UCSD-AML1 (cell line): ENCODE data around the gene METTL9.
"Not testable (repeated sequence)": the region's sequence is repeated elsewhere in the genome, so short reads cannot be mapped to it uniquely, and the experiment has no call there.

Experiments used
- DNase-seq: peaks from one replicate; lab custom pipeline; 2025; ENCODE audit not compliant: unreplicated experiment; lab: John Stamatoyannopoulos, UW

METTL9 gene

DNA sequence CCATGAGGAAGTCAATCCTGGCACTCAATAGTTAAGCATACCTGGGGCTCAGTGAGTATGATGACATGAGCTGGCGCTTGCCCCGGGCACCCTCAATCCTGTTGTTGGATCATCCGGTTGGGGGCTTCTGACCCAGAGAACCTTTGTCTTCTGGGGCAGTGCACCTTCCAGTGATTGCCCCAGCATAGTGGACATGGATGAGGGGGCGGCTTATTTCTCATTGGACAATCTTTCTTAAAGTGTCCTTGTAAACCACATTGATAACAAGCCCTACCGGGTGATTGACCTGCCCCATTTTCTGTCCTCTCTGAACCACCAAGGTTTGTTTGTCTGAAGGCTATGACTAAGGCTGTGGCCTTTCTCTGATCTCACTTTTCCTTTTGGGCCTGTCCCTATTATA, 34.8 kb downstream of the METTL9 start:
- DNase-seq = no peak

DNA sequence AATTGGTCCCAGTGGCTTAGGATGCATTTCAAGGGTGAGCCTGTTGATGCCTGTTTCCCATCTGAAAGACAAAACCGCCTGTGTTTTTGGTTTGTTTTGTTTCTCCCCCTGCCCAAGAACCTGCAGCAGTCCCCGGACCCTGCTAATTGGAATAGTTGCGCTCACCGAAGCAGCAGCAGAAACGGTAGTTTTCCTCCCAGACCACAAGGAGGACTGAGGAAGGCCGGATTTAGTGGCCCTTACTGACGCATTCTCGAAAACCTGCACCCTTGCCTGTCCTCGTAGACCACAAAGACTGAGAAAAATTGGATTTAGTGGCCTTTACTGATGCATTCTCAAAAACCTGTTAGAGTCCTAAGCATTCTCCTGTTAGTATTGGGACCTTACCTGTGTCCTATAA, 36.3 kb downstream of the METTL9 start:
- not testable (repeated sequence) for DNase-seq

DNA sequence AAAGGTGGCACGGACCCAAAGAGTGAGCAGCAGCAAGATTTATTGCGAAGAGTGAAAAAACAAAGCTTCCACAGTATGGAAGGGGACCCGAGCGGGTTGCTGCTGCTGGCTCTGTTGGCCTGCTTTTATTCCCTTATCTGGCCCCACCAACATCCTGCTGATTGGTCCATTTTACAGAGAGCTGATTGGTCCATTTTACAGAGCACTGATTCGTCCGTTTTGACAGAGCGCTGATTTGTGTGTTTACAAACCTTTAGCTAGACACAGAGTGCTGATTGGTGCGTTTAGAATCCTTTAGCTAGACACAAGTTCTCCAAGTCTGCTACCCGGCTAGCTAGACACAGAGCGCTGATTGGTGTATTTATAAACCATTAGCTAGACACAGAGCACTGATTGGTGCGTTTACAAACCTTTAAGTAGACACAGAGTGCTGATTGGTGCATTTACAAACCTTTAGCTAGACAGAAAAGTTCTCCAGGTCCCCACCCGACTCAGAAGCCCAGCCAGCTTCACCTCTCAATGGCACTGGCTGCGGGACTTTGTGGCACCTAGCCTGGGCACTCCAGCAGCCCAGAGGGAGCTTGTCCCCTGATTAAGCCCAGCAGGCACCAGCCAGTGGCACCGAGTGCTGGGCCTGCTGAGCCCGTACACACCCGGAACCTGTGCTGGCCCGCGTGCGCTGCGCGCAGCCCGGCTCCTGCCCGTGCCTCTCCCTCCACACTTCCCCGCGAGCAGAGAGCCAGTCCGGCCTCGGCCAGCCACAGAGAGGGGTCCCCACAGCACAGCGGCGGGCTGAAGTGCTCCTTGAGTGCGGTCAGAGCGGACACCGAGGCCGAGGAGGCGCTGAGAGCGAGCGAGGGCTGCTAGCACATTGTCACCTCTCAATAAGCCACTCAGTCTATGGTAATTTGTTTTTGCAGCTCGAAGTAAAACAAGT, 37.9 kb downstream of the METTL9 start:
- DNase-seq = no peak

DNA sequence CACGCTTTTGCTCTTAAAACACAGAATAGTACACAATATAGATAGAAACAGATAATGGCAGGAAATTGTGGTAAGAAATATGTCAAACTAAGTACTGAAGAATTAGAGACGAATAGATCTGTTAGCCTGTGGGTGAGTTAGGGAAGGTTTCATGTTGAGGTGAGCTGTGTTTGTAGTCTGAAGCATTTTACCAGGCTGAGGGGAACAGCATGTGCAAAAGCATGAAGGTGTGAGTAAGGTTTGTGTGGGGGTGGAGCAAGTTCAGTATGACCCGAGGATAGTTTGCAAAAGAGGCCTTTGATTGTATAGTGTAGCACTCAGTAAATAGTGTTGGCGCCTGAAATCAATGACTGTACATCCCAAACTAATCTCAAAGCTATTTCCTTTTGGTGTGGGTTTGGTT, 39.2 kb downstream of the METTL9 start:
- no peak for DNase-seq

DNA sequence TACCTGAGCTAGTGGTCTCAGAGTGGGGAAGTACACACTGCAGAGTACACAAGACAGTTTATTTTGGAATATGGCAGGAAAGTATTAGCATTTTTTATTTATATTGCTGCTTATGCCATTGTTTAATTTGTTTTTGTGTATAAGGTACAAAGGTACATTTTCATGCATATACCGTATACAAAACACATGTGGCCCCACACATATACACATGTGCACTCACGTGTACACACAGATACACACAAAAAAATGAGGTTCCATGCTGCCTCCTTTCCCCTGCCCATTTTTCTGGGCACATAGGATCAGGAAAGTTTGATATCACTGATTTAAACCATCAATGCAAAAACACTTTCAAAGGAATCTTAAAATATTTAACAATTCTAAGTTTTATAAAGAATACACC, 40.1 kb downstream of the METTL9 start:
- no peak for DNase-seq

DNA sequence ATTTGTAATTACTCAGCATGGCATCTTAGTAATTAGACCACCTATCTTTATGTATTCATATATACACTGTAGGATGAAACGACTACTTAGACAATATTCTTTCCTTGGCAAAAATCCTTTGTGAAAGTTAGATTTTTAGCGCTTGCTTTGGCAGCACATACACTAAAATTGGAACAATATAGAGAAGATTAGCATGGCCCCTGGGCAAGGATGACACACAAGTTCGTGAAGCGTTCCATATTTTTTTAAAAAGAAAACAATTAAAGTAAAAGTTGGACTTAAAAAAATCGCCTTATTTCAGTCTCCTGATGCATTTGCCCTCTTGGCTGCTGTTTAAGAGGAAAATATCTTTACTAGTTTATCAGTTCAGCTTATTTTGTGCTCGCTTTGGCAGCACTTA, 42.5 kb downstream of the METTL9 start:
- DNase-seq = no peak

- no peak for DNase-seq
These were observed 43.5 kb downstream of the METTL9 start for GRCh38 chr16:21642861-21643260.

GRCh38 chr16:21643785-21644184, 44.4 kb downstream of the METTL9 start:
- no peak for DNase-seq

GRCh38 chr16:21644674-21645073, 45.3 kb downstream of the METTL9 start:
- no peak for DNase-seq

GRCh38 chr16:21645261-21645721, 45.9 kb downstream of the METTL9 start:
- no peak for DNase-seq

GRCh38 chr16:21646091-21646490, 46.7 kb downstream of the METTL9 start:
- no peak for DNase-seq

DNA sequence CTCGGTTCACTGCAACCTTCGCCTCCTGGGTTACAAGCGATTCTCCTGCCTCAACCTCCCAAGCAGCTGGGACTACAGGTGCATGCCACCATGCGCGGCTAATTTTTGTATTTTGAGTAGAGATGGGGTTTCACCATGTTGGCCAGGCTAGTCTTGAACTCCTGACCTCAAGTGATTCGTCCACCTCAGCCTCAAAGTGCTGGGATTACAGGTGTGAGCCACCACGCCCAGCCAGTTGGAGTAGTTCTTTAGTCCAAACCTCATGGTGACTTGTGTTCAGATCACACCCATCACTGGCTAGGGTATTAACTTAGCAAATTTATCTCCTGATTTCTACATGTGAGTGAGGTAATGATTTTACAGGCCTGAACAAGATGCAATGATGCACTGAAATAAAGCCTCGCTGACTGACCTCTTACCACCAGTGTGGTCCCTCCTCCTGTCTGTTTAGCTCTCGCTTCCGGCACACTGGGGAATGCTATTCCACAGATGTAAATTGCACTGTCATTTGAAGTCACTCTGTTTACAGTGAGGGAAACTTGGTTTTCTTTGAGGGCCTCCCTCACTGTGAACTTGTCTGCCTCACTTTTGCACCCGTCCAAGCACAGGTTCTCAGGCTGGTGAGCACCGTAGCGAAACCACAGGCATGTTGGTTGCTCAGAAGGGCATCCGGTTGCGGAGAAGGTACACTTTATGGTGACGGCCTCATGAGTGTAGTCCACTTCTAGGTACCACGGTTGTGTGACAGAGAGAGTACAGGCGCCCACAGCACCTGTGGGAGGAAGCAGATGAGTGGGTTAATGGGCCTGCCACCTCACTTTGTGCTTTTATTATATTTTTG, 47.6 kb downstream of the METTL9 start:
- no peak for DNase-seq

DNA sequence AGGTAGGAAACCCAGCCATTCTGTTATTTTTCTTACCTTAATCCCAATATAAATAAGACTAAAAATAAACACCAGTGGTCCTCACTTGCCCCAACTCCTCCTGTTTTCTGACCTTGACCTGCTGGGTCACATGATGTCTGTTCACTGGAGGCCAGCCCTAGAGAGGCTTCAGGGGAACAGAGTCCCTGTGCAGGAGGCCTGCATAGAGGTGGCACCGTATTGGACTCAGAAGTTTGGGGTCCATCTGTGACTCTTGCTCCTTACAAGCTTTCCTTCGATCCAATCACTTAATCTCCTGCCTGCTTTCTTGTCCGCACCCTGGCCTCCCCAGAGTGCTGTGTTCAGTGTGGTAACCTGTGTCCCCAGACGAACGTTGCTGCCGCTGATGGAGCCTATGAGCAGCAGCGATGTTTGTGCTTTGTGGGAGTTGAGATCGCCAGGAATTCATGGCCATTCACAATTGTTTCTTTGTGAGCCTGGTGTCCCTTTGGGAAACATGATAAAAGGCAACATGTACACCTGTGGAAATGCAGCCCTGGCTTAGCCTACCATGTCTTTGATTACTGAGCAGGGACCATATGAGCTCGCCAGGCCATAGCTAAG, 48.3 kb downstream of the METTL9 start:
- DNase-seq = no peak

GRCh38 chr16:21649826-21650406, 50.5 kb downstream of the METTL9 start:
- DNase-seq = not testable (repeated sequence)

DNA sequence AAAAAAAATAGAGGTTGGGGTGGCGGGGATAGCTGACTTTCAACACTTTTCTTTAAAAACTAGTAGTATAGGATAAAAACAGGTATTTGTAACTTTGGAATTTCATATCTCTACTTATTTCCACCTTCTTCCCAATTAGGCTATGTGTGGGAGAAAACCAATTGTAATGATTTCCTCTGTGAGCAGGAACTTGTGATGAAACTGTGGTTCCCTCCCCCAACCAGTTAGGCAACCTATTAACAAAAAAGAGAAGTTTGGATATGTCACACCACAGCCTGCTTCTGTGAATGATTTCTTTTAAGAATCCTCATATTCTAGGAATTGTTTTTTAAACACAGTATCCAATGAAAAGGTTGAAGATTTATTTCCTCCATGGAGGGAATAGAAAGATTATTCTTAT, 51.1 kb downstream of the METTL9 start:
- DNase-seq = no peak

DNA sequence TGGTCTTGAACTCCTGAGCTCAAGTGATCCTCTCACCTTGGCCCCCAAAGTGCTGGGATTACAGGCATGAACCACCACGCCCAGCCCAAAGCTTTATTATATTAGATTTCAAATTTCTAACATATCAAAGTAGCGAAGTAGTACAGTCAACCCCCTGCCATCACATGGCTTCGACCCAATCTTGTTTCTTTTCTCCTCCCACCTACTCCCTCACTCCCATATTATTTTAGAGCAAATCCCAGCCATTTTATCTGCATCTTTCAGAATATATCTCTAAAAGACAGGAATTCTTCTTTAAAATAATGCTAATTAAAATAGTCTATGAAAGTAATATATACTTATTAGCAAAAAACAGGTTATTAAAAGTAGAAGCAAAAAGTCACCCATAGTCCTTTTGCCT, 52.1 kb downstream of the METTL9 start:
- no peak for DNase-seq

DNA sequence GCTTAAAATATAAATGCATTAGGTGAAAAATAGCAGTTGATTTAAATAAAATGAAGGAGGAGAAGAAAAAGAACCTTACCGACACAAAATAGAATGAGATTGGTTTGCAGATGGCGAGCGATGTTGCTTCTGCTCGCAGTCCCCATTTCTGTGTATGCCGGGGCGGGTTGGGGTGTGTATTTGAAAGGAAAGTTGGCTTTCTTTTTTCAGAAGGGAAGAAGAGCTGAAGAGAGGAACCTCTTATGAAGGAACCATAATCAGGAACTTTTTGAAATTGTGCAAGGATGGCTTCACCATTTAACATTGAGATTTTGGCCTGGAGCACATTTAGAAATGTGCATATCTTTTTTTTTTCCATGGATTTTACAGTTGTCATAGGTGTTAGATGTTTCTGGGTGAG, 53.1 kb downstream of the METTL9 start, which contains the start of gene IGSF6:
Gene IGSF6, minus strand, starts transcription at position 156 of the 400 bp plus-strand sequence. Its CDS starts 10 bp downstream, at position 146.
- DNase-seq = no peak

DNA sequence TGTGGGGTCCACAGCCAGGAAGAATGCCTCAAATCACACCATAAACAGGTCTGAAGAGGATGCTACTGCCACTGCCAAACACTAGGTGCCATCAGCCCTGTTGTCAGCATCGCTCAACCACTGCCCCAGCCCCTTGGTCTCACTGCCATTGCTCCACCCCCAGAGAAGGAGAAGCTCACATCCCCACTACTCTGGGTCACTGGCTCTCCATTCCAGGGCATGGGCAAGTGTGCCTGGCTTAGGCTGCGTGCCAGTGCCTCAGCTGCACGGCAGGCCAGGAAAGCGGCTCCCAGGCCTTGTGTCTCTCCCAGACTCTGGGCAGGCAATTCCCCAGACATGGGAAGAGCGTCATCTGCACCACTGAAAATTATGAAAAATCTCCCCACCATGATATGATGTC, 54.2 kb downstream of the METTL9 start:
- DNase-seq = no peak

DNA sequence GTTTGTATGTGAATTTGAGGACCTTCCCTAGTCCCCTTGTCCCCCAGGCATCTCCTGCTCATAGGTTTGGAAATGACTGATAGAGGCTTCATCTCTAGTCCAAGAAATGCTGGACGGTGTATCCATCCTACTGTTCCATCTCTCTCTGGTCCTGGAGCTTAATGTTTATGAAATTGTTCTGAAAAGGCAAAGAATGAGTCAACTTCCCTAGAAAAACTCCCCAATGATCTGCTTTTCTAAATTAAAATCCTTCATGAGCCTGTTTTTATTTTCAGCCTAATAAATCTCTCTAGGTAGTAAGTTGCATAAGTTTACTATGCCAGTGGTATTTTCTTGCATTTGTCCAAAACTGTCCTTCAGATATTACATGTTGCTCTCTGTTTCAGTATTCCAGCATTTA, 55.1 kb downstream of the METTL9 start:
- DNase-seq = no peak

GRCh38 chr16:21654881-21655280, 55.5 kb downstream of the METTL9 start:
- no peak for DNase-seq
